SK-N-MC (cell line): ENCODE results near the gene B4GALT7.

ENCODE experiments used
- EZH2 ChIP-seq: fragments of 200-600 bp; sonication (generic); IDR thresholded peaks from one replicate; pipeline ENCODE4 v1.6.1; 2017; ENCODE audit warnings: antibody characterized with exemption
- FOXP2 ChIP-seq: optimal IDR thresholded peaks from 2 replicates; pipeline ENCODE3; 2011; ENCODE audit warnings: mild to moderate bottlenecking, moderate library complexity; ENCODE audit not compliant: insufficient read depth; ENCODE audit errors: extremely low read length, control extremely low read depth
- POLR2AphosphoS5 ChIP-seq: IDR thresholded peaks from 2 replicates; pipeline ENCODE4 v1.6.1; 2012; ENCODE audit warnings: mild to moderate bottlenecking, low read depth, low read length, borderline replicate concordance

DNA sequence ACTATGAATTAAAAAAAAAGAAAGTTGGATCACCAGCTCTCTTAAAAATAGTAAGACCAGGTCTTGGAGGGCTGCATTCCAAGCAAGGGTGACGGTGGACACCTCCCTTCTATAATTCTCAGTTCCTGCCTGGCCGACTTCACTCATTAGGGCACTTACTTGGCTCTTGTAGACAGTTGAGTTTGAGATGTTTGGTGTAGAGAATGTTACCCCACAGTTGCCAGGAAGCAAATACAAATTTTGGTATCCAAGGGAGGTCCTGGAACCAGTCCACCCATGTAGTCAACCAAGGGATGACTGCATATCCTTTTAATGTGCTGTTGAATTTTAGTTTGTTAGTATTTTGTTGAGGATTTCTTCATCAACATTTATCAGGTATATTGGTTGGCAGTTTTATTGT, 20.6 kb downstream of the B4GALT7 start:
- no peak for TF ChIP-seq POLR2AphosphoS5
- no peak for TF ChIP-seq EZH2
- TF ChIP-seq FOXP2: no peak
